Spleen (tissue), 7 donors: Measurements from ENCODE around the gene ORAI3.

ENCODE experiments used
- POLR2A ChIP-seq, 3 donors: fragments of 450-650 bp; IDR thresholded peaks; one replicate each; pipeline ENCODE4 v1.5.1; 2017; ENCODE audit warnings: antibody characterized with exemption in 3 of 3, mild to moderate bottlenecking in 1 of 3
- TF ChIP-seq, protein P1 (sequence below), 11 experiments: fragments of 200-600 bp in 7 of 11; fragments of 450-650 bp in 4 of 11; sonication (generic) in 4 of 11; IDR thresholded peaks in 8 of 11; conservative IDR thresholded peaks in 3 of 11; 1 replicate in 7 of 11; 2 replicates in 4 of 11; pipeline versions ENCODE4 v1.4.0 to v1.8.0; 2016 to 2021; ENCODE audit warnings: antibody characterized with exemption in 11 of 11, inconsistent platforms in 4 of 11, mild to moderate bottlenecking in 1 of 11
- donor health status: DM: no; HTN: no; CAD: no; lungs with moderate emphysema.
- donor health status: DM: no; HTN: no; CAD: no.
- donor health status: DM: no; HTN: no; CAD: no.

DNA sequence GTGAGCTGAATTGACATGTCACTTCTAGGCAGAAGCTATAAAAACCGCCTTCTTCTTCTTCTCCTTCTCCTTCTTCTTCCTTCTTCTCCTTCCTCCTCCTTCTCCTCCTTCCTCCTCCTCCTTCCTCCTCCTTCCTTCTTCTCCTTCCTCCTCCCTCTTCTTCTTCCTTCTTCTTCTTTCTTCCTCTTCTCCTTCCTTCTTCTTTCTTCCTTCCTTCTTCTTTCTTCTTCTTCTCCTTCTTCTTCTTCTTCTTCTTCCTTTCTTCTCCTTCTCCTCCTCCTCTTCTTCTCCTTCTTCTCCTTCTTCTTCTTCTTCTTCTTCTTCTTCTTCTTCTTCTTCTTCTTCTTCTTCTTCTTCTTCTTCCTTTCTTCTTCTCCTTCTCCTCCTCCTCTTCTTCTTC is 30.3 kb upstream of the ORAI3 start:
- no peak for TF ChIP-seq POLR2A (IDR thresholded peaks at IDR 0.05)
- TF ChIP-seq, protein P1, sequence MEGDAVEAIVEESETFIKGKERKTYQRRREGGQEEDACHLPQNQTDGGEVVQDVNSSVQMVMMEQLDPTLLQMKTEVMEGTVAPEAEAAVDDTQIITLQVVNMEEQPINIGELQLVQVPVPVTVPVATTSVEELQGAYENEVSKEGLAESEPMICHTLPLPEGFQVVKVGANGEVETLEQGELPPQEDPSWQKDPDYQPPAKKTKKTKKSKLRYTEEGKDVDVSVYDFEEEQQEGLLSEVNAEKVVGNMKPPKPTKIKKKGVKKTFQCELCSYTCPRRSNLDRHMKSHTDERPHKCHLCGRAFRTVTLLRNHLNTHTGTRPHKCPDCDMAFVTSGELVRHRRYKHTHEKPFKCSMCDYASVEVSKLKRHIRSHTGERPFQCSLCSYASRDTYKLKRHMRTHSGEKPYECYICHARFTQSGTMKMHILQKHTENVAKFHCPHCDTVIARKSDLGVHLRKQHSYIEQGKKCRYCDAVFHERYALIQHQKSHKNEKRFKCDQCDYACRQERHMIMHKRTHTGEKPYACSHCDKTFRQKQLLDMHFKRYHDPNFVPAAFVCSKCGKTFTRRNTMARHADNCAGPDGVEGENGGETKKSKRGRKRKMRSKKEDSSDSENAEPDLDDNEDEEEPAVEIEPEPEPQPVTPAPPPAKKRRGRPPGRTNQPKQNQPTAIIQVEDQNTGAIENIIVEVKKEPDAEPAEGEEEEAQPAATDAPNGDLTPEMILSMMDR (IDR thresholded peaks at IDR 0.05 in 8 of 11, conservative IDR thresholded peaks at IDR 0.05 in 3 of 11), result no peak
